RWPE1 (cell line): ENCODE measurements around the gene ADCY3.

ENCODE experiments used
- CTCF ChIA-PET: fragments of 350-600 bp; sonication (Branson Sonifier 250); formaldehyde crosslinking; extraction: SDS; loops from one replicate; lab custom pipeline; 2021; lab: Yijun Ruan, JAX
- POLR2A ChIA-PET: fragments of 400-600 bp; formaldehyde crosslinking; extraction: SDS; loops from one replicate; lab custom pipeline; 2020; ENCODE audit warnings: antibody characterized with exemption; ENCODE audit not compliant: low non-redundant PET; lab: Yijun Ruan, JAX
- DNase-seq: peaks from one replicate; pipeline ENCODE4 v3.0.0; 2012; ENCODE audit warnings: low spot score
- H3K27ac ChIP-seq: fragments of 450-650 bp; 2 replicates; pipeline ENCODE4 v1.5.1; 2017
- TF ChIP-seq, protein P1 (sequence below): fragments of 450-650 bp; conservative IDR thresholded peaks from 2 replicates; pipeline ENCODE4 v1.5.1; 2017; ENCODE audit warnings: low read depth, mild to moderate bottlenecking

The ADCY3 gene

DNA sequence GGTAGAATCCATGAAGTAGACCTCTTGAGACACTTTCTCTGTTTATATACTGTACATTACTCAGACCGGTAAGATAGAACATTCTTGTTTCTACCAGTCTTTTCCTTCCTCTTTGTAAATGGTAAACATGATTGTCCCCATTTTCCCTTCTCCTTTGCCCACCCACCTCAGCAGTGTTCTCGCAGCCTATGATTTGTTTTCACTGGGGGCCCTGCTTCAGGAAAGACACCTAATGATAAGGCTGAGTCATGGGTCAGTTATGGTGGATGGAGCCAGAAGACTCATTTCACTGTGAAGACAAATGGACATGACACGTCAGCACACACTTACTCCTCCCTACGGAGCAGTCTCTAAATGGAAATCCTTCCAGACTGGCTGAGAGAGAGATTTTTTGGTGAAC, 103.2 kb downstream of the ADCY3 start:
- H3K27ac ChIP-seq, result no peak overlapping the region
- CTCF ChIA-PET, result no interaction called here
- TF ChIP-seq, protein P1, sequence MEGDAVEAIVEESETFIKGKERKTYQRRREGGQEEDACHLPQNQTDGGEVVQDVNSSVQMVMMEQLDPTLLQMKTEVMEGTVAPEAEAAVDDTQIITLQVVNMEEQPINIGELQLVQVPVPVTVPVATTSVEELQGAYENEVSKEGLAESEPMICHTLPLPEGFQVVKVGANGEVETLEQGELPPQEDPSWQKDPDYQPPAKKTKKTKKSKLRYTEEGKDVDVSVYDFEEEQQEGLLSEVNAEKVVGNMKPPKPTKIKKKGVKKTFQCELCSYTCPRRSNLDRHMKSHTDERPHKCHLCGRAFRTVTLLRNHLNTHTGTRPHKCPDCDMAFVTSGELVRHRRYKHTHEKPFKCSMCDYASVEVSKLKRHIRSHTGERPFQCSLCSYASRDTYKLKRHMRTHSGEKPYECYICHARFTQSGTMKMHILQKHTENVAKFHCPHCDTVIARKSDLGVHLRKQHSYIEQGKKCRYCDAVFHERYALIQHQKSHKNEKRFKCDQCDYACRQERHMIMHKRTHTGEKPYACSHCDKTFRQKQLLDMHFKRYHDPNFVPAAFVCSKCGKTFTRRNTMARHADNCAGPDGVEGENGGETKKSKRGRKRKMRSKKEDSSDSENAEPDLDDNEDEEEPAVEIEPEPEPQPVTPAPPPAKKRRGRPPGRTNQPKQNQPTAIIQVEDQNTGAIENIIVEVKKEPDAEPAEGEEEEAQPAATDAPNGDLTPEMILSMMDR, result no peak
- POLR2A ChIA-PET, result no interaction called here
- DNase-seq, result no peak

DNA sequence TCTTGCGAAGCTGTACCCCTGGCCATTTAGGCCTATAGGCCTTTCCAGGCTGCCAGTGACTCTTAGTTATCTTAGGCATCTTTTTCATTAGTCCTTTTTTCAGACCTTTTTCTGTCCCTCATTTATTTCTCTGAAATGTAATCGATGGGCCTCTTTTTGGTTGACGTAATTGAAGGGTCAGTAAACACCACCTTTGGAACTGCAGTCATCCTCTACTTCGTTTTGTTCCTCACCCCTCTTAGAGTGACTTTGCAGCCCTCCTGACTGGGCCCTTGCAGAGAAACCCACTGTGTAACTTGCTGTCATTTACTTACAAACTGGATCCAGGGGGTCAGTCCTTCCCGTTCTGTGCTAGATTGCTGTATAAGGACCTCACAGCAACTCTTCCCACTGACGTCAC, 103.6 kb downstream of the ADCY3 start:
- no peak overlapping the region for H3K27ac ChIP-seq
- CTCF ChIA-PET, result no interaction called here
- POLR2A ChIA-PET, result no interaction called here
- TF ChIP-seq, protein P1, result no peak
- DNase-seq, result no peak

DNA sequence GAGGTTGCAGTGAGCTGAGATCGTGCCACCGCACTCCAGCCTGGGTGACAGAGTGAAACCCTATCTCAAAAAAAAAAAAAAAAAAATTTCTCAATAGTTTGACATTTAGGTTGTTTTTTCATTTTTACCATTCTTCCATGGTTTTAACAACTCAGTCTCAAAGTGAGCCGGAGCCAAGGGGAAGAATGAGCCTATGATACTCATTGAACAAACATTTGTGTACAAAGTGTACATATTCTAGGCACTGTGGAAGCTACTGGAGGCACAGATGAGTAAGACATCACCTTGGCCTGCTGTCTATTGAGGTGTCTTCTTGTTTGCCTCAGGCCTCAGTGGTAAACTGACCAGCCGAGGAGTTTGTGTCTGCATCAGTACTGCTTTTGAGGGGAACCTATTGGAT, 104.9 kb downstream of the ADCY3 start:
- ChIA-PET POLR2A (no interaction called here), CTCF (interaction anchor here (0.9 kb wide), 1 partner anchor 13 kb away, joined by 3 read pairs; no protein-coding TSS in a partner anchor)
- TF ChIP-seq, protein P1, result no peak

DNA sequence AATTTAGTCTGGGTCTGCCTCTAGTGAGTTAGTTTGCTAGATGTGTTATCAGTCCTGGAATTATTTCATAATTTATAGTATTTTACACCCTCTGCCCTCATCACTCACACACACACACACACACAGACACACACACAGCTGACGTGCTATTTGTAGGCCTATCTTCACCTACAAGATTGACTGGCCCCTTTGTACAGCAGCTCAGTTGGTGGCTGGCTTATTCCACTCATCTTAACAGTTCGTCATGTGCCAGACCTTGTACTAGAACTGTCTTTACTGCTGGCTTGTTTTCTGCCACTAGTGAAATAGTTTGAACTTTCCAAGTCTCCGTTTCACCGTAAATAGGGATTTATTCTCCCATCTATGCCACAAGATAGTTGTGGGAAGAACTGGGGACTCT, 105.5 kb downstream of the ADCY3 start:
- DNase-seq, result no peak
- ChIA-PET POLR2A (no interaction called here), CTCF (interaction anchor here (0.5 kb wide), 1 partner anchor 403 kb away, joined by 6 read pairs; no protein-coding TSS in a partner anchor)
- TF ChIP-seq, protein P1, result no peak
- H3K27ac ChIP-seq, result no peak overlapping the region

More for the DNA sequence above, 104.9 kb downstream of the ADCY3 start:
- no peak for DNase-seq
- H3K27ac ChIP-seq, result no peak overlapping the region

DNA sequence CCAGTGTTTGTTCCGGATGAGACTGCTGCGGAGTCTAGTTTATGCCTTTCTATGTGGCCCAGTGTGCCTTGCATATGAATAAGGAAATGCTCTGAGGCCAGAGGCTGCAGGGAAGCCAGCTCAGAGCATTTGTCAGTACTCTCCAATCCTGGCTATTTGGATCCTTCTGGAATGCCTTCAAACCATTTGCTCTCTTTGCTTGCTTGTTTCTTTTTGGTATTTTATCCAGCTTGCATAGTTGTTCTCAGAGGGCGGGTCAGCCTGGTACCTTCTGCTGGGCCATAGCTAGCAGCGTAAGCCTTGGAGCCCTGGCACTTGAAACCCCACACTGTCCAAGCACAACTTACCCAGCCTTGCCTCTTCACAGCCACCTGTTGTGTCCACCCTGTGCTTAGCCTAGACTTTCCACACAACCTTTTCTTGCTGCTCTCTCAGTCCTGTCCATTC, 106.3 kb downstream of the ADCY3 start:
- POLR2A ChIA-PET, result no interaction called here
- no peak for DNase-seq
- H3K27ac ChIP-seq, result no peak overlapping the region
- TF ChIP-seq, protein P1, result no peak
- CTCF ChIA-PET, result no interaction called here

DNA sequence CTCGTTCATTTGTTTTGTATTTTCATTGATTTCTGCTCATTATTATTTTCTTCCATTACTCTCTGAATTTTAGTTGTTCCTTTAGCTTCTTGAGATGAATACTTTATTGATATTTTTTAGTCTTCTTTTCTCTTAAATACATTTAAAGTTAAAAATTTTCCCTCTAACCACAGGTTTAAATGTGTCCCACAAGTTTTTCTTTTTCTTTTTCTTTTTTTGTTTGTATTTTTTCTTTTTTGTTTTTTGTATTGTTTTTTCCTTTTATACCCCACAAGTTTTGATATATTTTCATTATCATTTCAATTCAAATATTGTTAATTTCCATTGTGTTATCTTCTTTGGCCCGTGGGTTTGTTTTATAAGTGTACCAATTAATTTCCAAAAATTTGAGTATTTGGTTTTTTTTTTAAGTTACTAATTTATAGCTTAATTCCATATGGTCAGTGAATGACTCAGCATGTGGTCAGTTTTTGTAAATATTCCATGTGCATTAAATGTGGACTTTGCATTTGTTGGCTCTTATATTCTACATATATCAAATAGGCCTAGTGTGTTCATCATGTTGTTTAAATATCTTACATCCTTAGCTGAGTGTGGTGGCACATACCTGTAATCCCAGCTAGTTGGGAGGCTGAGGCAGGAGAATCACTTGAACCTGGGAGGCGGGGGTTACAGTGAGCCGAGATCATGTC, 110.6 kb downstream of the ADCY3 start:
- TF ChIP-seq, protein P1, result no peak
- no peak overlapping the region for H3K27ac ChIP-seq
- CTCF ChIA-PET, result interaction anchor here (0.6 to 0.7 kb wide), 3 partner anchors 11 to 370 kb away, joined by 3 to 9 read pairs (median 3); no protein-coding TSS in a partner anchor
- POLR2A ChIA-PET, result no interaction called here
- DNase-seq, result no peak
